Astrocyte (in vitro differentiated cells and primary cell): ENCODE results near the gene DLX6. TPM values are rescaled to one million over a fixed set of nuclear protein-coding genes. Genes with fewer than 3 reads are reported as not detected.

Experiments
- DNase-seq: peaks from one replicate; pipeline ENCODE4 v3.0.0-alpha.2; 2010; ENCODE audit warnings: low read depth
- FAIRE-seq: peaks from 2 replicates; lab custom pipeline; 2011; peaks lifted over from hg19 to GRCh38; lab: Jason Lieb, UNC
- H2AFZ ChIP-seq: 2 replicates; pipeline ENCODE4 v1.6.0; 2012; ENCODE audit warnings: low read depth, low read length, inconsistent platforms
- H3K27ac ChIP-seq: 2 replicates; pipeline ENCODE4 v1.5.1; 2011; ENCODE audit warnings: low read depth, low read length, inconsistent platforms
- H3K27me3 ChIP-seq: 2 replicates; pipeline ENCODE4 v1.6.0; 2011; ENCODE audit warnings: low read length, inconsistent platforms; ENCODE audit not compliant: insufficient read depth
- H3K36me3 ChIP-seq: 2 replicates; pipeline ENCODE4 v1.5.1; 2011; ENCODE audit warnings: low read length, inconsistent platforms; ENCODE audit not compliant: insufficient read depth
- H3K4me1 ChIP-seq: 2 replicates; pipeline ENCODE4 v1.5.1; 2011; ENCODE audit warnings: low read length, inconsistent platforms; ENCODE audit not compliant: insufficient read depth
- H3K4me2 ChIP-seq: 2 replicates; pipeline ENCODE4 v1.6.0; 2012; ENCODE audit warnings: low read length, inconsistent platforms
- H3K4me3 ChIP-seq: 2 replicates; pipeline ENCODE4 v1.5.1; 2011; ENCODE audit warnings: low read depth, mild to moderate bottlenecking, low read length, inconsistent platforms; ENCODE audit not compliant: insufficient read depth
- H3K79me2 ChIP-seq: 2 replicates; pipeline ENCODE4 v1.6.0; 2012; ENCODE audit warnings: mild to moderate bottlenecking, low read length, inconsistent platforms; ENCODE audit not compliant: insufficient read depth
- H3K9ac ChIP-seq: 2 replicates; pipeline ENCODE4 v1.6.0; 2012; ENCODE audit warnings: mild to moderate bottlenecking, low read length, inconsistent platforms
- H3K9me3 ChIP-seq: 2 replicates; pipeline ENCODE4 v1.5.1; 2012; ENCODE audit warnings: low read depth, mild to moderate bottlenecking, low read length, inconsistent platforms; ENCODE audit not compliant: insufficient read depth
- H4K20me1 ChIP-seq: 2 replicates; pipeline ENCODE4 v1.6.0; 2012; ENCODE audit warnings: low read length, inconsistent platforms; ENCODE audit not compliant: insufficient read depth
- H3K27ac Mint-ChIP-seq: one replicate; pipeline ENCODE4 v1.8.0; 2021; ENCODE audit warnings: mild to moderate bottlenecking, mixed read lengths; ENCODE audit not compliant: unreplicated experiment
- H3K27me3 Mint-ChIP-seq: one replicate; pipeline ENCODE4 v1.8.0; 2021; ENCODE audit warnings: low read depth, mixed read lengths; ENCODE audit not compliant: unreplicated experiment
- H3K36me3 Mint-ChIP-seq: one replicate; pipeline ENCODE4 v1.8.0; 2021; ENCODE audit warnings: low read depth, mixed read lengths; ENCODE audit not compliant: unreplicated experiment
- H3K4me1 Mint-ChIP-seq: one replicate; pipeline ENCODE4 v1.8.0; 2021; ENCODE audit warnings: low read depth, mixed read lengths; ENCODE audit not compliant: unreplicated experiment
- H3K4me3 Mint-ChIP-seq: one replicate; pipeline ENCODE4 v1.8.0; 2021; ENCODE audit warnings: mild to moderate bottlenecking, moderate library complexity, mixed read lengths; ENCODE audit not compliant: unreplicated experiment
- H3K9me3 Mint-ChIP-seq: one replicate; pipeline ENCODE4 v1.8.0; 2021; ENCODE audit warnings: mild to moderate bottlenecking, mixed read lengths; ENCODE audit not compliant: unreplicated experiment
- EZH2 ChIP-seq: IDR thresholded peaks from 2 replicates; pipeline ENCODE4 v1.6.1; 2012; ENCODE audit warnings: mild to moderate bottlenecking, low read length, inconsistent platforms; ENCODE audit not compliant: insufficient read depth
- total RNA-seq: library from RNA; stranded (reverse); gene quantifications from 2 replicates; pipeline ENCODE4 v1.2.1, GENCODE V29; 2021
- TF ChIP-seq, protein P1 (sequence below): IDR thresholded peaks from 2 replicates; pipeline ENCODE4 v1.5.1; 2011; ENCODE audit warnings: low read depth, mild to moderate bottlenecking, inconsistent platforms, low read length, moderate library complexity; ENCODE audit not compliant: insufficient read depth

Gene DLX6
- total RNA-seq, 1 donor from 2014 or later: 0.25 TPM

- Histone ChIP-seq H3K4me2 (no peak overlapping the region), H3K9ac (no peak overlapping the region), H2AFZ (no peak overlapping the region), H3K79me2 (no peaks in the 10 kb centered on the region), H3K4me1 (peaks cover 4% of the 10 kb centered on the region), H3K9me3 (peaks cover 6% of the 10 kb centered on the region), H3K36me3 (no peaks in the 10 kb centered on the region), H3K27me3 (no peaks in the 10 kb centered on the region), H3K27ac (no peak overlapping the region), H3K4me3 (no peak overlapping the region), H4K20me1 (no peaks in the 10 kb centered on the region)
- H3K9me3 Mint-ChIP-seq: no peaks in the 10 kb centered on the region
- FAIRE-seq (no peak), DNase-seq (peak; percentile 14)
- peaks cover 36% of the 10 kb centered on the region for H3K27me3 Mint-ChIP-seq
- peaks cover 2% of the 10 kb centered on the region for H3K4me1 Mint-ChIP-seq
- no peak for TF ChIP-seq EZH2
- TF ChIP-seq, protein P1, sequence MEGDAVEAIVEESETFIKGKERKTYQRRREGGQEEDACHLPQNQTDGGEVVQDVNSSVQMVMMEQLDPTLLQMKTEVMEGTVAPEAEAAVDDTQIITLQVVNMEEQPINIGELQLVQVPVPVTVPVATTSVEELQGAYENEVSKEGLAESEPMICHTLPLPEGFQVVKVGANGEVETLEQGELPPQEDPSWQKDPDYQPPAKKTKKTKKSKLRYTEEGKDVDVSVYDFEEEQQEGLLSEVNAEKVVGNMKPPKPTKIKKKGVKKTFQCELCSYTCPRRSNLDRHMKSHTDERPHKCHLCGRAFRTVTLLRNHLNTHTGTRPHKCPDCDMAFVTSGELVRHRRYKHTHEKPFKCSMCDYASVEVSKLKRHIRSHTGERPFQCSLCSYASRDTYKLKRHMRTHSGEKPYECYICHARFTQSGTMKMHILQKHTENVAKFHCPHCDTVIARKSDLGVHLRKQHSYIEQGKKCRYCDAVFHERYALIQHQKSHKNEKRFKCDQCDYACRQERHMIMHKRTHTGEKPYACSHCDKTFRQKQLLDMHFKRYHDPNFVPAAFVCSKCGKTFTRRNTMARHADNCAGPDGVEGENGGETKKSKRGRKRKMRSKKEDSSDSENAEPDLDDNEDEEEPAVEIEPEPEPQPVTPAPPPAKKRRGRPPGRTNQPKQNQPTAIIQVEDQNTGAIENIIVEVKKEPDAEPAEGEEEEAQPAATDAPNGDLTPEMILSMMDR: no peak
- no peaks in the 10 kb centered on the region for H3K36me3 Mint-ChIP-seq
- H3K4me3 Mint-ChIP-seq: no peak overlapping the region
- no peak overlapping the region for H3K27ac Mint-ChIP-seq
These were observed 43.0 kb upstream of the DLX6 start for GRCh38 chr7:96962221-96962885.

GRCh38 chr7:96968981-96969380 lies 36.4 kb upstream of the DLX6 start:
- H3K27me3 ChIP-seq: no peaks in the 10 kb centered on the region
- no peak overlapping the region for H3K9ac ChIP-seq
- no peak overlapping the region for H3K4me3 ChIP-seq
- Mint-ChIP-seq H3K27ac (no peak overlapping the region), H3K27me3 (peaks cover 60% of the 10 kb centered on the region), H3K9me3 (peaks cover 1% of the 10 kb centered on the region), H3K36me3 (no peaks in the 10 kb centered on the region), H3K4me3 (no peak overlapping the region), H3K4me1 (no peaks in the 10 kb centered on the region)
- no peak overlapping the region for H3K4me2 ChIP-seq
- TF ChIP-seq, protein P1: no peak
- TF ChIP-seq EZH2: no peak
- no peaks in the 10 kb centered on the region for H4K20me1 ChIP-seq
- no peaks in the 10 kb centered on the region for H3K36me3 ChIP-seq
- no peaks in the 10 kb centered on the region for H3K4me1 ChIP-seq
- H2AFZ ChIP-seq: no peak overlapping the region
- peaks cover 4% of the 10 kb centered on the region for H3K9me3 ChIP-seq
- FAIRE-seq: no peak
- H3K27ac ChIP-seq: no peak overlapping the region
- no peaks in the 10 kb centered on the region for H3K79me2 ChIP-seq
- DNase-seq: no peak

DNA sequence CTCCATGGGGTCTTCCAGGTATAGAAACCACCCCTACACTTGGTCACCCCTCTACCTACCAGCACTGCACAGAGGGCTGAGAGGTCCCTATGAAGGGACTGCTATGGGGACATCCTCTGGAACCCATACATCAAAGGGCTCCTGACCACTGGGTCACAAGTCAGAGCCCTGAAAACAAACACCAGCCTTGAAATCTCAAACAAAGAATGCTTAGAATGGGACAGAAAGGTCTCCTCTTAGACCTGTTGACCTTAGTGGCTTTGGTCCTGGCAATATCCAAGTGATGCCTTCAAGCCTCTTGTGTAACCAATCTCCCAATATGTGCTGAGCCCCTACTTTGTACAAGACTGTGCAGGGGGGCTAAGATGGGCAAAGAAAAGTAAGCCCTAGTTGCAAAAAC lies 34.6 kb upstream of the DLX6 start:
- Mint-ChIP-seq H3K27ac (no peak overlapping the region), H3K9me3 (peaks cover 1% of the 10 kb centered on the region), H3K36me3 (no peaks in the 10 kb centered on the region), H3K27me3 (peaks cover 52% of the 10 kb centered on the region), H3K4me1 (no peaks in the 10 kb centered on the region), H3K4me3 (no peak overlapping the region)
- Histone ChIP-seq H3K27ac (no peak overlapping the region), H3K79me2 (no peaks in the 10 kb centered on the region), H3K27me3 (no peaks in the 10 kb centered on the region), H3K9ac (no peak overlapping the region), H3K4me1 (no peaks in the 10 kb centered on the region), H3K9me3 (no peaks in the 10 kb centered on the region), H3K4me3 (no peak overlapping the region), H2AFZ (no peak overlapping the region), H4K20me1 (no peaks in the 10 kb centered on the region), H3K36me3 (no peaks in the 10 kb centered on the region), H3K4me2 (no peak overlapping the region)
- TF ChIP-seq, protein P1: no peak
- TF ChIP-seq EZH2: no peak
- no peak for DNase-seq
- FAIRE-seq: no peak
